Fibroblast of lung (primary cell): ENCODE data around the gene RUNDC3A.

ENCODE experiments used
- CTCF ChIP-seq, 2 donors: IDR thresholded peaks in 1 of 2; conservative IDR thresholded peaks in 1 of 2; 1 replicate in 1 of 2; 2 replicates in 1 of 2; pipeline ENCODE4 v1.5.1; 2011 to 2012; ENCODE audit warnings: low read length in 2 of 2, control low read depth in 1 of 2, inconsistent platforms in 1 of 2, low read depth in 1 of 2, mild to moderate bottlenecking in 1 of 2
- EZH2 ChIP-seq: IDR thresholded peaks from 2 replicates; pipeline ENCODE4 v1.5.1; 2012; ENCODE audit warnings: low read length, control low read depth, mild to moderate bottlenecking; ENCODE audit errors: missing control alignments

DNA sequence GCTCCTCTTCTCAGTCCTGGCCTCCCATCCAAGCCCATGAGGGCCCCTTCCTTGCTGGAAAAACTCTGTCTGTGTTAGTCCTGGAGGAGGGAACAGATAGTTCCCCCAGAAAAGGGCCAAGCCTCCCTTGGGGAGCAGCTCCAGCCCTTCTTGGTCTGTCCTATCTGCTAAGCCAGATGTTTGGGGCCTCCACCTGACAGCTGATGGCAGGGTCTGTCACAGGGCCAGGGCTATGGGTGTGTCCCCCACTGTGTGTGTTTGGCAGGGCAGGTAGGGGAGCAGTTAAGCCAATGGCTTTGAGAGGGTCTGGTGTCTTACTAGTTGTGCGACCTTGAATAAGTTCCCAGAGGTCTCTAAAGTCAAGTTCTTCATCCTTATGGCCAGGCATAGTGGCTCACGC is 26.8 kb upstream of the RUNDC3A start:
- TF ChIP-seq EZH2 (no peak), CTCF (conservative IDR thresholded peaks at IDR 0.05 in 1 of 2, IDR thresholded peaks at IDR 0.05 in 1 of 2; ENCODE audit: low read depth in 1 of 2, low read length in 2 of 2) (no peak)
